Sciatic nerve (tissue), 1 donor: ENCODE data around the gene LRRC52. TPM values are rescaled to one million over a fixed set of nuclear protein-coding genes. Genes with fewer than 3 reads are reported as not detected.

ENCODE experiments used
- total RNA-seq: library from RNA; stranded (reverse); fragmentation: NEBNext Ultra II Directional; extraction: Animal tissue kit (Norgen Biotek cat#: 25700); gene quantifications from one replicate; pipeline ENCODE4 v1.2.1, GENCODE V29; 2021
- donor health status: DM: no; HTN: no; CAD: no.

Gene LRRC52
- total RNA-seq, 1 donor from 2014 or later = not detected

Other genes starting within 250 kb of the LRRC52 start
- gene LMX1A, start 187.3 kb upstream of the LRRC52 start, total RNA-seq = 0.22 TPM
- gene RXRG, start 98.9 kb upstream of the LRRC52 start, total RNA-seq = 11.9 TPM
- gene MGST3, start 87.2 kb downstream of the LRRC52 start, total RNA-seq = 142 TPM
- gene ALDH9A1, start 154.6 kb downstream of the LRRC52 start, total RNA-seq = 61.1 TPM
- 55.1 TPM for gene TMCO1, start 224.9 kb downstream of the LRRC52 start, total RNA-seq